ENCODE data around the gene ABCC4. TPM values are rescaled to one million over a fixed set of nuclear protein-coding genes. Genes with fewer than 3 reads are reported as not detected.

ABCC4 gene, protein sequence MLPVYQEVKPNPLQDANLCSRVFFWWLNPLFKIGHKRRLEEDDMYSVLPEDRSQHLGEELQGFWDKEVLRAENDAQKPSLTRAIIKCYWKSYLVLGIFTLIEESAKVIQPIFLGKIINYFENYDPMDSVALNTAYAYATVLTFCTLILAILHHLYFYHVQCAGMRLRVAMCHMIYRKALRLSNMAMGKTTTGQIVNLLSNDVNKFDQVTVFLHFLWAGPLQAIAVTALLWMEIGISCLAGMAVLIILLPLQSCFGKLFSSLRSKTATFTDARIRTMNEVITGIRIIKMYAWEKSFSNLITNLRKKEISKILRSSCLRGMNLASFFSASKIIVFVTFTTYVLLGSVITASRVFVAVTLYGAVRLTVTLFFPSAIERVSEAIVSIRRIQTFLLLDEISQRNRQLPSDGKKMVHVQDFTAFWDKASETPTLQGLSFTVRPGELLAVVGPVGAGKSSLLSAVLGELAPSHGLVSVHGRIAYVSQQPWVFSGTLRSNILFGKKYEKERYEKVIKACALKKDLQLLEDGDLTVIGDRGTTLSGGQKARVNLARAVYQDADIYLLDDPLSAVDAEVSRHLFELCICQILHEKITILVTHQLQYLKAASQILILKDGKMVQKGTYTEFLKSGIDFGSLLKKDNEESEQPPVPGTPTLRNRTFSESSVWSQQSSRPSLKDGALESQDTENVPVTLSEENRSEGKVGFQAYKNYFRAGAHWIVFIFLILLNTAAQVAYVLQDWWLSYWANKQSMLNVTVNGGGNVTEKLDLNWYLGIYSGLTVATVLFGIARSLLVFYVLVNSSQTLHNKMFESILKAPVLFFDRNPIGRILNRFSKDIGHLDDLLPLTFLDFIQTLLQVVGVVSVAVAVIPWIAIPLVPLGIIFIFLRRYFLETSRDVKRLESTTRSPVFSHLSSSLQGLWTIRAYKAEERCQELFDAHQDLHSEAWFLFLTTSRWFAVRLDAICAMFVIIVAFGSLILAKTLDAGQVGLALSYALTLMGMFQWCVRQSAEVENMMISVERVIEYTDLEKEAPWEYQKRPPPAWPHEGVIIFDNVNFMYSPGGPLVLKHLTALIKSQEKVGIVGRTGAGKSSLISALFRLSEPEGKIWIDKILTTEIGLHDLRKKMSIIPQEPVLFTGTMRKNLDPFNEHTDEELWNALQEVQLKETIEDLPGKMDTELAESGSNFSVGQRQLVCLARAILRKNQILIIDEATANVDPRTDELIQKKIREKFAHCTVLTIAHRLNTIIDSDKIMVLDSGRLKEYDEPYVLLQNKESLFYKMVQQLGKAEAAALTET (N-terminal part only)
- total RNA-seq = 10 to 100 TPM in 2 of 4 donors, 1 to 10 TPM in 2; 5.1 to 51.2 (median 14.6) TPM

DNA sequence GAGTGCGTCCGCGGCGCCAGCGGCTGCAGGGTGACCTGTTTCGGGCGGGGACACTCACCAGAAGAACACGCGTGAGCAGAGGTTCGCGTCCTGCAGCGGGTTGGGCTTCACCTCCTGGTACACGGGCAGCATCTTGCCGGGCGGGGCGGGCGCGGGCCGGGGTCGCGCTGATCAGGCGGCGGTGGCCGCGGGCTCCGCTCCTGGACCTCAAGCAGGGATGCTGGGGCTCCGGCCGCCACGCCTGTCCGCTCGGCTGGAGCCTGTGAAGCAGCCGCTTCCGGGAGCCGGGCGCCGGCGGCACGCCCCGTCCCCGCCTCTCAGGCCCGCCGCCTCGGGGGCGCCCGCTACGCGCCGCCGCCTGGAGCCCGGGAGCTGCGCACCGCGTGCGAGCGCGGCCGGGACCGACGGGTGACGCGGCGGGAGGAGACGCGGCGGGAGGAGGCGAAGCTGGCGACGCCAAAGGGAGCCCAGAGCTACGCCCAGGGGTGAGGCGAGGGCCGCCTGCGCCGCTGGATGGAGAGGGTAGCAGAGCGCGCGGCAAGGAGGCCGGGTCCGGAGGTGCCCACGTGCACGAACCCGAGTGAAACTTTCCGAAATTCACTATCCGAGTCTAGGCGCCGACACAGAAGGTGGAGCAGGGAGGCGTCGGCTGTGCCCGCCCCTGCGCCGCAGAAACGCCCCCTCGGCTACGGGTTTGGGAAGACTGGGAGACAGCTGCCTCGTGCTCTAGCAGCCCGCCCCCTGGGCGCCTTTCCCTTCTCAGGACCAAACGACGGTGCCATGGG lies at the start of gene ABCC4:
Gene ABCC4, minus strand, starts transcription at position 269 of the 785 bp plus-strand sequence. Its CDS starts 137 bp downstream, at position 132.
- Histone ChIP-seq H3K9me3 (no peaks in the 10 kb centered on the region), H3K27ac (peak within 1 kb of the TSS; percentile 48), H3K4me3 (peak within 1 kb of the TSS; percentile 84), H3K36me3 (no peaks in the 10 kb centered on the region), H3K27me3 (no peaks in the 10 kb centered on the region), H3K4me1 (peaks cover 22% of the 10 kb centered on the region)
- TF ChIP-seq EP300 (IDR thresholded peaks at IDR 0.05) (no peak), POLR2A (IDR thresholded peaks at IDR 0.05) (no peak), POLR2AphosphoS5 (IDR thresholded peaks at IDR 0.05) (no peak)
- TF ChIP-seq, protein P1, sequence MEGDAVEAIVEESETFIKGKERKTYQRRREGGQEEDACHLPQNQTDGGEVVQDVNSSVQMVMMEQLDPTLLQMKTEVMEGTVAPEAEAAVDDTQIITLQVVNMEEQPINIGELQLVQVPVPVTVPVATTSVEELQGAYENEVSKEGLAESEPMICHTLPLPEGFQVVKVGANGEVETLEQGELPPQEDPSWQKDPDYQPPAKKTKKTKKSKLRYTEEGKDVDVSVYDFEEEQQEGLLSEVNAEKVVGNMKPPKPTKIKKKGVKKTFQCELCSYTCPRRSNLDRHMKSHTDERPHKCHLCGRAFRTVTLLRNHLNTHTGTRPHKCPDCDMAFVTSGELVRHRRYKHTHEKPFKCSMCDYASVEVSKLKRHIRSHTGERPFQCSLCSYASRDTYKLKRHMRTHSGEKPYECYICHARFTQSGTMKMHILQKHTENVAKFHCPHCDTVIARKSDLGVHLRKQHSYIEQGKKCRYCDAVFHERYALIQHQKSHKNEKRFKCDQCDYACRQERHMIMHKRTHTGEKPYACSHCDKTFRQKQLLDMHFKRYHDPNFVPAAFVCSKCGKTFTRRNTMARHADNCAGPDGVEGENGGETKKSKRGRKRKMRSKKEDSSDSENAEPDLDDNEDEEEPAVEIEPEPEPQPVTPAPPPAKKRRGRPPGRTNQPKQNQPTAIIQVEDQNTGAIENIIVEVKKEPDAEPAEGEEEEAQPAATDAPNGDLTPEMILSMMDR (IDR thresholded peaks at IDR 0.05) = no peak
- DNase-seq (ENCODE audit: low spot score in 2 of 2) = peak in 1 of 2 donors; percentile 70
- 0% methylated on average over 4 of the region's 98 CpGs for WGBS

DNA sequence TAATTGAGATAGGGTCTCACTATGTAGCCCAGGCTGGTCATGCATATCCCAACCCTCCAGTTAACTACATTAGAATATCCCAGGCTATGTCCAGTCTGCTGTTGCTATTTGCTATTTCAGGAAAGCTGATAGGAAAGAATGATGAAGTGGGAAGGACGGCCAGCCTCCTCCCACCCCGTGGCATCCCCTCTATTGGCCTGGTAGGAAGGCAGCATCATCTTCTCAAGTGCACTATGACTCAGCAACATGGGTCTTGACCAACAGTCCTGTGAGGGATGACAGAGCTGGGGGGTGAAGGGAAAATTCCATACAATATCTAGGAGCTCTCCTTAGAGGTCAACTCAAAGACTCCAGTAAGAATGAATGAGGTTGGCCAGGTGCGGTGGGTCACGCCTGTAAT lies 48.0 kb upstream of the ABCC4 start:
- no peak overlapping the region for H3K27ac ChIP-seq
- no peak for DNase-seq (ENCODE audit: low spot score in 2 of 2)
- WGBS = 60% methylated on average over 4 of the region's 4 CpGs
- H3K27me3 ChIP-seq = no peaks in the 10 kb centered on the region
- TF ChIP-seq POLR2AphosphoS5 (IDR thresholded peaks at IDR 0.05) = no peak
- no peak for TF ChIP-seq EP300 (IDR thresholded peaks at IDR 0.05)
- TF ChIP-seq POLR2A (IDR thresholded peaks at IDR 0.05) = no peak
- TF ChIP-seq, protein P1 (IDR thresholded peaks at IDR 0.05) = no peak
- H3K4me1 ChIP-seq = no peaks in the 10 kb centered on the region
- no peak overlapping the region for H3K4me3 ChIP-seq
- H3K9me3 ChIP-seq = no peaks in the 10 kb centered on the region
- no peaks in the 10 kb centered on the region for H3K36me3 ChIP-seq

DNA sequence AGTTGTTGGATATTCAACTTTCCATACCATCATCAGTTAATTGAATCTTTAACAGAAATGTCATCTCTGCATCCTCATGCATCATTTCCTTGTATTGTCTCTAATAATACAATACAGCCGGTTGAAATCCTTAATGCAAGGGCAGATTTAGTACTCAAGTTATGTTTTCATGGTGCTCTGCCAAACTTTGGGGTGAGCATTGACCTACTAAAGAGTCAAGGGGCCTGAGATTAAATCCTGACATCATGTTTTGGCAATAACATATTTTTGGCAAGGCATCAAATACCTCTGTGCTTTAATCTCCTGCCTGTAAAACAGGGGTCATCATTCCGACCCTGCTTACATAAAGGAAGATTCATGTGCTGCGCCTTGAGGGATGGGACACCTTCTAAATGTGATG lies 42.7 kb upstream of the ABCC4 start:
- no peak for TF ChIP-seq EP300 (IDR thresholded peaks at IDR 0.05)
- no peaks in the 10 kb centered on the region for H3K4me1 ChIP-seq
- H3K27ac ChIP-seq = no peak overlapping the region
- no peak for DNase-seq (ENCODE audit: low spot score in 2 of 2)
- H3K9me3 ChIP-seq = no peaks in the 10 kb centered on the region
- H3K4me3 ChIP-seq = no peak overlapping the region
- H3K27me3 ChIP-seq = no peaks in the 10 kb centered on the region
- 60% methylated on average over 3 of the region's 3 CpGs for WGBS
- no peaks in the 10 kb centered on the region for H3K36me3 ChIP-seq

DNA sequence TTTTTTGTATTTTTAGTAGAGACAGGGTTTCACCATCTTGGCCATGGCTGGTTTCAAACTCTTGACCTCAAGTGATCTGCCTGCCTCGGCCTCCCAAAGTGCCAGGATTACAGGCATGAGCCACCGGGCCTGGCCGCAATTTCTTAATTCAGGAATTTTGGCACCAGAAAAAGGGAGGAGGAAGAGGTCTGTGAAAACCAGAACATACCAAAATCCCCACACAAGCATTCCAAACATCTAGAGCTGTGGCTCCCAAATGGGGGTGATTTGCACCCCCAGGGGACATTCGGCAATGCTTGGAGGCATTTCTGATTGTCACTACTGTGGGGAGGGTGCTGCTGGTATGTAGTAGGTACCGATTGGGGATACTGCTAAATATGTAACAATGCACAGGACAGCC lies 40.2 kb upstream of the ABCC4 start:
- 74% methylated on average over 5 of the region's 5 CpGs for WGBS
- no peak for TF ChIP-seq EP300 (IDR thresholded peaks at IDR 0.05)
- TF ChIP-seq, protein P1 (IDR thresholded peaks at IDR 0.05) = no peak
- TF ChIP-seq POLR2AphosphoS5 (IDR thresholded peaks at IDR 0.05) = no peak
- no peak for TF ChIP-seq POLR2A (IDR thresholded peaks at IDR 0.05)
- no peaks in the 10 kb centered on the region for H3K9me3 ChIP-seq

DNA sequence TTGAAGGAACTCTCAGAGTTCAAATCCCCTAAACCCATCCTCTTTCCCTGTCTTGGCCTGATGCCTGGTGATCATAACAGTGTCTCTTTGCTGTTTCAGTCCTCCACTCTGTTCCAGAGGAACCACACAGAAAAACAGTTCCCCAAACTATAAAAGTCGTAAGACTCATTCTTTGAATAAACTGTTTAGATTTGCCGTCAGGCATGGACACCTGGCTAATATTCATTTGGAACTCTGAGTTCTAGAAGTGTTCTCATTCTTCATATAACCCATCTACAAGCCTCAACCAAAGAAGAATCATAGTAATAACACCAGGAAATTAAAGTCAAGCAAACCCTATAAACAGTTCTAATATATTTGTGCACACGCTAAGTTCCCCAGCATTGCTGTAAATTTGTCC lies 37.7 kb upstream of the ABCC4 start:
- 91% methylated on average over 3 of the region's 3 CpGs for WGBS
- no peak overlapping the region for H3K27ac ChIP-seq
- H3K9me3 ChIP-seq = no peaks in the 10 kb centered on the region
- no peak overlapping the region for H3K4me3 ChIP-seq
- H3K27me3 ChIP-seq = no peaks in the 10 kb centered on the region
- H3K36me3 ChIP-seq = no peaks in the 10 kb centered on the region
- H3K4me1 ChIP-seq = no peaks in the 10 kb centered on the region
- no peak for DNase-seq (ENCODE audit: low spot score in 2 of 2)
- no peak for TF ChIP-seq POLR2A (IDR thresholded peaks at IDR 0.05)
- TF ChIP-seq, protein P1 (IDR thresholded peaks at IDR 0.05) = no peak
- TF ChIP-seq EP300 (IDR thresholded peaks at IDR 0.05) = no peak
- TF ChIP-seq POLR2AphosphoS5 (IDR thresholded peaks at IDR 0.05) = no peak

More for the DNA sequence above, 40.2 kb upstream of the ABCC4 start:
- no peak for DNase-seq (ENCODE audit: low spot score in 2 of 2)
- no peaks in the 10 kb centered on the region for H3K27me3 ChIP-seq
- H3K27ac ChIP-seq = no peak overlapping the region
- no peak overlapping the region for H3K4me3 ChIP-seq
- no peaks in the 10 kb centered on the region for H3K36me3 ChIP-seq
- no peaks in the 10 kb centered on the region for H3K4me1 ChIP-seq

All from suprapubic skin (tissue), 4 donors.